Lower leg skin (tissue), 4 donors: Measurements from ENCODE around the gene SSR1. TPM values are rescaled to one million over a fixed set of nuclear protein-coding genes. Genes with fewer than 3 reads are reported as not detected.
"Not testable (repeated sequence)": the region's sequence is repeated elsewhere in the genome, so short reads cannot be mapped to it uniquely, and the experiment has no call there.

ENCODE experiments used
- DNase-seq, 2 donors: peaks; one replicate each; pipeline ENCODE4 v3.0.0-alpha.2; 2019; ENCODE audit warnings: low spot score in 2 of 2
- H3K4me3 ChIP-seq: fragments of 200-600 bp; sonication (generic); 2 replicates; pipeline ENCODE4 v1.5.1; 2017; ENCODE audit warnings: mild to moderate bottlenecking, low read depth; ENCODE audit not compliant: poor library complexity, severe bottlenecking
- POLR2A ChIP-seq, 2 donors: fragments of 450-650 bp; IDR thresholded peaks; one replicate each; pipeline ENCODE4 v1.6.1; 2016 to 2017; ENCODE audit warnings: antibody characterized with exemption in 2 of 2, mild to moderate bottlenecking in 1 of 2, moderate library complexity in 1 of 2
- WGBS, 2 donors: methylation state at CpG; one replicate each; pipeline ENCODE4 v1.1.5; 2018; 5-methylcytosine and 5-hydroxymethylcytosine counted together
- intact Hi-C: fragments of 100-400 bp; cut with DNase I; formaldehyde crosslinking; loops from one replicate; pipeline ENCODE4 v1.15.0; 2023; ENCODE audit warnings: low total_unique reads
- total RNA-seq, 4 donors: library from RNA; depleted of rRNA; stranded (reverse); fragments of >200 nt; gene quantifications; one replicate each; pipeline ENCODE4 v1.1.0, GENCODE V29; 2016
- TF ChIP-seq, protein P1 (sequence below), 3 donors: fragments of 450-650 bp; IDR thresholded peaks; one replicate each; pipeline ENCODE4 v1.5.1; 2016; ENCODE audit warnings: antibody characterized with exemption in 3 of 3, mild to moderate bottlenecking in 3 of 3, moderate library complexity in 2 of 3

The SSR1 gene
- total RNA-seq: 10 to 100 TPM; 31.4 to 42.9 (median 35.3) TPM

DNA sequence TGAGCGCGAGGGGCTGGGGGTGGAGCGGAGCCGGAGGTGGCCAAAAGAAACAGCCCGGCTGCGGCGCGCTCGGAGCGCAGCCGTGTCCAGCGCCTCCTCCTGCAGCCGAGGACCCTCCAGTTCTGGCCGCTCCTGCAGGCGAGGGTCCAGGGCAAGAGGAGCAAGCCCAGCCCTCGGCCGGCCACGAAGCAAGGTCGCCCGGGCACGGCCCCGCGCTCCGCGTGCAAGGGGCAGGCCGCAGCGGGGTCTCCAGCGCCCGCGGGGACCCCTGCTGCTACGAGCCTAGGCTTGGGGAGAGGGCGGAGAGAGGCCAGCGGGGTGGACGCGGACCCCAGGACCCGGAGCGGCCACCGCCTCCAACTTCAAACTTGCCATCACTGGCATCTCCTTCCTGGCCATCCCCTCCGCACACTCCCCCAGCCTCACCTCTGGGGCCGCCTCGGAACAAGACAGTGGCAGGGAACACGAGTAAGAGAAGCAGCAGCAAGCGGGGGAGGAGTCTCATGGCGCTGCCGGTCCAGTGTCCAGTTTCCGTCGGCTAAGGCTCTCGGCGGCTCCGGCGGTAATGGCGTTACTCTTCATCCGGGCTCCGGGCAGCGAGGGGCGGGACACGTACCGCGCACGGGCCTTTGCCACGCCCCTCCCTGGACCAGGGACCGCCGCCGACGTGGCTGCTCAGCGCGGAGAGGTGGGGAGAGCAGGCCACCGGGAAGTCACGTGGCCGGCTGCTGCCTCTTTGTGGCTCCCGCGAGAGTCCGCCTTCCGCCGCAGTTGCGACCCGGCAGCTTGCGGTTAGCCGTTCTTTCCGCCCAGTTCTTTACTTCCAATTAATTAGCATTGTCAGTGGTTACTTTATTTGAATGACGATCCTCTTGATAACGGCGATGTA lies at the start of gene SSR1:
Gene SSR1, minus strand, starts transcription at position 584 of the 889 bp plus-strand sequence. Its CDS starts 79 bp downstream, at position 505.
- peak; percentile 96 to 99 for DNase-seq
- 0% methylated on average over 45 to 70 of the region's 83 CpGs for WGBS, 2 donors
- intact Hi-C loops: no loop called here
- no peak for TF ChIP-seq POLR2A (IDR thresholded peaks at IDR 0.05)
- TF ChIP-seq, protein P1, sequence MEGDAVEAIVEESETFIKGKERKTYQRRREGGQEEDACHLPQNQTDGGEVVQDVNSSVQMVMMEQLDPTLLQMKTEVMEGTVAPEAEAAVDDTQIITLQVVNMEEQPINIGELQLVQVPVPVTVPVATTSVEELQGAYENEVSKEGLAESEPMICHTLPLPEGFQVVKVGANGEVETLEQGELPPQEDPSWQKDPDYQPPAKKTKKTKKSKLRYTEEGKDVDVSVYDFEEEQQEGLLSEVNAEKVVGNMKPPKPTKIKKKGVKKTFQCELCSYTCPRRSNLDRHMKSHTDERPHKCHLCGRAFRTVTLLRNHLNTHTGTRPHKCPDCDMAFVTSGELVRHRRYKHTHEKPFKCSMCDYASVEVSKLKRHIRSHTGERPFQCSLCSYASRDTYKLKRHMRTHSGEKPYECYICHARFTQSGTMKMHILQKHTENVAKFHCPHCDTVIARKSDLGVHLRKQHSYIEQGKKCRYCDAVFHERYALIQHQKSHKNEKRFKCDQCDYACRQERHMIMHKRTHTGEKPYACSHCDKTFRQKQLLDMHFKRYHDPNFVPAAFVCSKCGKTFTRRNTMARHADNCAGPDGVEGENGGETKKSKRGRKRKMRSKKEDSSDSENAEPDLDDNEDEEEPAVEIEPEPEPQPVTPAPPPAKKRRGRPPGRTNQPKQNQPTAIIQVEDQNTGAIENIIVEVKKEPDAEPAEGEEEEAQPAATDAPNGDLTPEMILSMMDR (IDR thresholded peaks at IDR 0.05): no peak
- H3K4me3 ChIP-seq: peak within 1 kb of the TSS; percentile 95

DNA sequence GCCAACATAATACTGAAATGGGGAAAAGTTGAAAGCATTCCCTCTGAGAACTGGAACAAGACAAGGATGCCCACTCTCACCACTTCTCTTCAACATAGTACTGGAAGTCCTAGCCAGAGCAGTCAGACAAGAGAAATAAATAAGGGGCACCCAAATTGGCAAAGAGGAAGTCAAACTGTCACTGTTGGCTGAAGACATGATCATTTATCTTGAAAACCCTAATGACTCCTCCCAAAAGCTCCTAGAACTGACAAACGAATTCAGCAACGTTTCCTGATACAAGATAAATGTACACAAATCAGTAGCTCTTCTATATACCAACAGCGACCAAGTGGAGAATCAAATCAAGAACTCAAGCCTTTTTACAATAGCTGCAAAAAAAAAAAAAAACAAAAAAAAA lies 38.9 kb upstream of the SSR1 start:
- H3K4me3 ChIP-seq, intact Hi-C loops, DNase-seq: not testable (repeated sequence)
- WGBS, 2 donors: 69 to 78% methylated on average over 3 of the region's 3 CpGs

DNA sequence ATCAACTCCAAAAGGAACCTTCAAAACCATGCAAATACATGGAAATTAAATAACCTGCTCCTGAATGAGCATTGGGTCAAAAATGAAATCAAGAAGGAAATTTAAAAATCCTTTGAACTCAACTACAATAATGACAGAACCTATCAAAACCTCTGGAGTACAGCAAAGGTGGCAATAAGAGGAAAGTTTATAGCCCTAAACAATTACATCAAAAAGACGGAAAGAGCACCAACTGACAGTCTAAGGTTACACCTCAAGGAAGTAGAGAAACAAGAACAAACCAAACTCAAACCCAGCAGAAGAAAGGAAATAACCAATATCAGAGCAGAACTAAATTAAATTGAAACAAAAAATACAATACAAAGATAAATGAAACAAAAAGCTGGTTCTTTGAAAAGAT lies 37.6 kb upstream of the SSR1 start:
- intact Hi-C loops, DNase-seq, H3K4me3 ChIP-seq: not testable (repeated sequence)
- WGBS, 2 donors: 72 to 76% methylated on average over 1 of the region's 1 CpG

DNA sequence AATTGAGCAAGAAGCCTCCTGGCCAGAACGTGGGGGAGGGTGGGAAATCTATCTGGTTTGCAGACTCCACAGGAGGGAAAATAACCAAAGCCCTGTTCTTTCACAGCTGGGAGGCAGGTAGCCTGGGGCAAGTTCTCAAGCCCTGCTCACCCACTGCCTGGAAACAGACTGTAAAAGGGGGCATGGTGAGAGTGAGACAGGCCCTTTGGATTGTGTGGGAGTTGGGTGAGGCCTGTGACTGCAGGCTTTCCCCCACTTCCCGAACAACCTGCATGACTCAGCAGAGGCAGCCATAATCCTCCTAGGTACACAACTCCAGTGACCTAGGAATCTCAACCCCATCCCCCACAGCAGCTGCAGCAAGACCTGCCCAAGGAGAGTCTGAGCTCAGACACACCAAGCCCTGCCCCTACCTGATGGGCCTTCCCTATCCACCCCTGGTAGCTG lies 34.6 kb upstream of the SSR1 start:
- intact Hi-C loops, H3K4me3 ChIP-seq, DNase-seq: not testable (repeated sequence)
- WGBS, 2 donors: 55 to 65% methylated on average over 2 of the region's 2 CpGs

DNA sequence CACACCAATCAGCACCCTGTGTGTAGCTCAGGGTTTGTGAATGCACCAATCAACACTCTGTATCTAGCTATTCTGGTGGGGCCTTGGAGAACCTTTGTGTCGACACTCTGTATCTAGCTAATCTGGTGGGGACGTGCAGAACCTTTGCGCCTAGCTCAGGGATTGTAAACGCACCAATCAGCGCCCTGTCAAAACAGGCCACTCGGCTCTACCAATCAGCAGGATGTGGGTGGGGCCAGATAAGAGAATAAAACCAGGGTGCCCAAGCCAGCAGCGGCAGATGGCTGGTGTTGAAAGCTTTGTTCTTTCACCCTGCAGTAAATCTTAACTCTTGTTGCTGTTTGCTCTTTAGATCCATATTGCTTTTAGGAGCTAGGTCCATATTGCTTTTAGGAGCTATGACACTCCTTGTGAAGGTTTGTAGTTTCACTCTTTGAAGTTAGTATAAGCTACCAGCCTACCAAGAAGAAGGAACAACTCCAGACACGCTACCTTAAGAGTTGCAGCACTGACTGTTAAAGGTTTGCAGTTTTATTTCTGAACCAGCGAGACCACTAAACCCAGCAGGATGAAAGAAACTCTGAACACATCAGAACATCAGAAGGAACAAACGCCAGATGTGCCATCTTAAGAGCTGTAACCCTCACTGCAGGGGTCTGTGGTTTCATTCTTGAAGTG lies 31.9 kb upstream of the SSR1 start:
- H3K4me3 ChIP-seq, DNase-seq, intact Hi-C loops: not testable (repeated sequence)
- 82 to 89% methylated on average over 10 of the region's 10 CpGs for WGBS, 2 donors

DNA sequence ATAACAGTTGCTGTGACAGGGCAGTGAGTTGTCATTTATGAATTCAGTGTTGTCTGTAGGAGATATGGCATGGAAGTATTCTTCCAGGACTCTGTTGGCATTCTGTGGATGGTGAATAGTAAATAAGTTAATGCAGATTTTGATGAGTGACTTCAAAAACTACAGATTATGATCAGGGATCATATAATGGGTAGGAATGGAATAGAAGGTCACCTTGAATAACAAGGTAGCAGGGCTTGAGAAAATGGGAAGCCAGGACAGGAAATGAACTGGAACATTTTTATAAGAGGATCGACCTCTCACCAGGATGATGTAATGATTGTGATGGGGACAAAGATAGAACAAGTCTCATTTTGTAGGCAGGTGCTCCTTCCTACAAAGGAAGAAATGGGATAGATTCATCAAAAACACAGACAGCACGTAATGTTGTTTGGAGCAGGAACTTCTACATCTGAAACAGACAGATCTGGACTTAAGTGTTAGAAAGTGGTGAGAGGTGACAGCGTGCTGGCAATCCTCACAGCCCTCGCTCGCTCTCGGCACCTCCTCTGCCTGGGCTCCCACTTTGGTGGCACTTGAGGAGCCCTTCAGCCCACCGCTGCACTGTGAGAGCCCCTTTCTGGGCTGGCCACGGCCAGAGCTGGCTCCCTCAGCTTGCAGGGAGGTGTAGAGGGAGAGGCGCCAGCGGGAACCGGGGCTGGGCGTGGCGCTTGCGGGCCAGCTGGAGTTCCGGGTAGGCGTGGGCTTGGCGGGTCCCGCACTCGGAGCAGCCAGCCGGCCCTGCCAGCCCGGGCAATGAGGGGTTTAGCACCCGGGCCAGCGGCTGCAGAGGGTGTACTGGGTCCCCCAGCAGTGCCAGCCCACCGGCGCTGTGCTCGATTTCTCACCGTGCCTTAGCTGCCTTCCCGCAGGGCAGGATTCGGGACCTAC lies 30.8 kb upstream of the SSR1 start:
- H3K4me3 ChIP-seq: no peak overlapping the region
- TF ChIP-seq POLR2A (IDR thresholded peaks at IDR 0.05): no peak
- TF ChIP-seq, protein P1 (IDR thresholded peaks at IDR 0.05): no peak
- DNase-seq: no peak
- intact Hi-C loops: no loop called here
- WGBS, 2 donors: 93 to 94% methylated on average over 28 to 29 of the region's 29 CpGs

DNA sequence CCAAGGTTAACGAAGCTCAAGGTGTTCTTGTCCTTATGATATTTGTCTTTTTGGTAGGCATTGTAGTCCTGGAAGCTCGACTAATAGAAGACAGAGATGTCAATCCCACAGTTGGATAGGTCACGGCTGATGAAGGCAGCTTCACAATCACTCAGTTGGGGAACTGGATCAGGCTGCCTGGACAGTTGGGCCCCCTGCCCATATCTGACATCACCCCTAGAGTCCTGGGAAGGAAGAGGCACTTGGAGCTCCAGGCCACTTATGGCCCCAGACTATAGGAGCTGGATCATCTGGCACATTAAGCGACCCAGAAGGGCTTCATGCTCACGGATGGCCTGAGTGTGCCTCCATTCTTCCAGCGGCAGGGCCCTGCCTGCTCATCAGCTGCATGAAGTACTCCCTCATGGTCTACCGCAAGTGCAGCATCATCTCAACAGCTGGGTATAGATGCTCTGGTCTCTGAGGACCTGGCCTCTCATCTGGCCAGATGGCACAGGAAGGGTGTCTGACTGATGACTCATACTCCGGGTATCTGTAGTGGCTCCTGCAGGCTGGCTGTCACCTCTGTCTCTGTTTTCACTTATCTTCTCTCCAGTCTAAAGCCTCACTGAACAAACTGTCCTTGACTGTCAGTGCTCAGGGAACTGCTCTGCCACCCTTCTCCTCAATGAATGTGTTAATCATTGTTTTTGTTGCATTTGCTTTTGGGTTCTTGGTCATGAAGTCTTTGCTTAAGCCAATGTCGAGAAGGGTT lies 29.2 kb upstream of the SSR1 start:
- TF ChIP-seq, protein P1 (IDR thresholded peaks at IDR 0.05): no peak
- TF ChIP-seq POLR2A (IDR thresholded peaks at IDR 0.05): no peak
- WGBS, 2 donors: 80 to 81% methylated on average over 8 to 9 of the region's 9 CpGs
- no peak for DNase-seq

More for the DNA sequence above, 29.2 kb upstream of the SSR1 start:
- intact Hi-C loops: no loop called here
- no peak overlapping the region for H3K4me3 ChIP-seq
